ENCODE results near the gene MAPK10.
A peak's percentile ranks its signal among the peaks of the same experiment; 100 is the strongest.

Gene MAPK10

DNA sequence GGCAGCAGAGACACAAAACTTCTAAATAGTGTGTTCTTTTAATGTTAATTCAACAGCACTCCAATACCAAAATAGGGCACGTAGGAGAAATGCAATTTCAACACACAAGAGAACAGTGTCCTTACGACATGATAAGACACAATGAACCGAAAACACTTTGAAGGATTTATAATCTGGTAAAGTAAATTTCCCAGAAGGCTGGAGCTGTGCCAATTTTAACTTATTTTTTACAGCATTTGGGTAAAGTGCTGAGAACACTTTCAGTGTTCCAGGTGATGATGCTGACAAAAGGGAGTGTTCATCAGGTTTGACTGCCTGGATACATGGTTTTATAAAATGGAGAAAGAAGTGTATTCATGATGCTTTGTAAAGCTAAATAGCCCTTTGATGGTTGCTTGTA, 76.5 kb downstream of the MAPK10 start:
- TF ChIP-seq, protein P1, sequence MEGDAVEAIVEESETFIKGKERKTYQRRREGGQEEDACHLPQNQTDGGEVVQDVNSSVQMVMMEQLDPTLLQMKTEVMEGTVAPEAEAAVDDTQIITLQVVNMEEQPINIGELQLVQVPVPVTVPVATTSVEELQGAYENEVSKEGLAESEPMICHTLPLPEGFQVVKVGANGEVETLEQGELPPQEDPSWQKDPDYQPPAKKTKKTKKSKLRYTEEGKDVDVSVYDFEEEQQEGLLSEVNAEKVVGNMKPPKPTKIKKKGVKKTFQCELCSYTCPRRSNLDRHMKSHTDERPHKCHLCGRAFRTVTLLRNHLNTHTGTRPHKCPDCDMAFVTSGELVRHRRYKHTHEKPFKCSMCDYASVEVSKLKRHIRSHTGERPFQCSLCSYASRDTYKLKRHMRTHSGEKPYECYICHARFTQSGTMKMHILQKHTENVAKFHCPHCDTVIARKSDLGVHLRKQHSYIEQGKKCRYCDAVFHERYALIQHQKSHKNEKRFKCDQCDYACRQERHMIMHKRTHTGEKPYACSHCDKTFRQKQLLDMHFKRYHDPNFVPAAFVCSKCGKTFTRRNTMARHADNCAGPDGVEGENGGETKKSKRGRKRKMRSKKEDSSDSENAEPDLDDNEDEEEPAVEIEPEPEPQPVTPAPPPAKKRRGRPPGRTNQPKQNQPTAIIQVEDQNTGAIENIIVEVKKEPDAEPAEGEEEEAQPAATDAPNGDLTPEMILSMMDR (IDR thresholded peaks at IDR 0.05; ENCODE audit: insufficient read depth, missing control alignments), result no peak
- FAIRE-seq (no peak), DNase-seq (ENCODE audit: insufficient read length, low spot score) (no peak)

DNA sequence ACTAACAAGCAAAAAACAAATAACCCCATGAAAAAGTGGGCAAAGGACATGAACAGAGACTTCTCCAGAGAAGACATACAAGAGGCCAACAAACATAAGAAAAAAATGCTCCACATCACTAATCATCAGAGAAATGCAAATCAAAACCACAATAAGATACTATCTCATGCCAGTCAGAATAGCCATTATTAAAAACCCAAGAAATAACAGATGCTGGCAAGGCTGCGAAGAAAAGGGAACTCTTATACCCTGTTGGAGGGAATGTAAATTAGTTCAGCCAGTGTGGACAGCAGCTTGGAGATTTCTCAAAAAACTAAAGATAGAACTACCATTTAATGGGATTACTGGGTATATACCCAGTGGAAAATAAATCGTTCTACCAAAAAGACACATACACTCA, 79.6 kb downstream of the MAPK10 start:
- DNase-seq (ENCODE audit: insufficient read length, low spot score) (no peak), FAIRE-seq (no peak)
- TF ChIP-seq, protein P1 (IDR thresholded peaks at IDR 0.05; ENCODE audit: insufficient read depth, missing control alignments), result no peak

GRCh38 chr4:86279293-86279960, 80.4 kb downstream of the MAPK10 start:
- DNase-seq (ENCODE audit: insufficient read length, low spot score) (no peak), FAIRE-seq (peak; percentile 58)
- TF ChIP-seq, protein P1 (IDR thresholded peaks at IDR 0.05; ENCODE audit: insufficient read depth, missing control alignments), result no peak

DNA sequence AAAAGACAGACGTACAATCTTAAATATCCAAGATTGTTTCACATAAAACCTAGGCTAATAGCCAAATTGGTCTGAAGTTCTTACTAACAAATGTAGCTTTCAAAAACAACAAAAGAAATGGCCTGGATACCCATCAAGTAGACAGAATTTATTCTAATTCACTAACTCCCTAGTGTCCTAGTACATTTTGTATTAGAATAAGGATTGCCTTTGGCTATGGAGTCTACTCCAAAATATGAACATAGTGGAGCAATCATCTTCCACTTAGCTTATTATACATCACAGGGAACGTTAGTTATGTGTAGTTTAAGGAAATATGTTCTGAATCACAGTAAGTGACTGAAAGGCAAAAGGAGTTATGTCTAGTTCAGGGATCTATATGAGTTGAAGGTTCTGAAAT, 81.7 kb downstream of the MAPK10 start:
- FAIRE-seq (no peak), DNase-seq (ENCODE audit: insufficient read length, low spot score) (no peak)
- TF ChIP-seq, protein P1 (IDR thresholded peaks at IDR 0.05; ENCODE audit: insufficient read depth, missing control alignments), result no peak

GRCh38 chr4:86274642-86275041, 85.2 kb downstream of the MAPK10 start:
- TF ChIP-seq, protein P1 (IDR thresholded peaks at IDR 0.05; ENCODE audit: insufficient read depth, missing control alignments), result no peak
- no peak for DNase-seq (ENCODE audit: insufficient read length, low spot score)
- FAIRE-seq, result peak; percentile 88

DNA sequence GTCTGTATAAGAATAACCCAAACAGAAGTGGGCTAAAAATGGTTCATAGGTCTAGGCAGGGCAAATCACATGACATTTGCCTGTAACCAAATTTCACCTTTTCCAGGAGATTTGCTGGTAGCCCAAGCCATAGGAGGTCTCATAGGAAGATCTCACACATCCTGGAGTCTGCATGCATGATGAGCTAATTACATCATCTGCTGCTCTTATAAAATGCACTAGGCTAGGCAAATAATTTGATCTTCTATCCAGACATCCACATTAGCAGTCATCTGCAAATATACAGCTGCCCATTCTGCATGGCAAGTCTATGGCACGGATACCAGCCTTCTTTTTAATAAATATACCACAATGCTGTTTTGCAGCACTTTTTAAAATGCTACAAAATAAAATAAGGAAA, 87.2 kb downstream of the MAPK10 start:
- DNase-seq (ENCODE audit: insufficient read length, low spot score), result no peak
- FAIRE-seq, result peak; percentile 21

GRCh38 chr4:86271057-86271456, 88.8 kb downstream of the MAPK10 start:
- FAIRE-seq, result no peak
- TF ChIP-seq, protein P1 (IDR thresholded peaks at IDR 0.05; ENCODE audit: insufficient read depth, missing control alignments), result no peak
- no peak for DNase-seq (ENCODE audit: insufficient read length, low spot score)

More for the DNA sequence above, 87.2 kb downstream of the MAPK10 start:
- TF ChIP-seq, protein P1 (IDR thresholded peaks at IDR 0.05; ENCODE audit: insufficient read depth, missing control alignments), result no peak

All from D721Med (cell line).